GM21360 (cell line): ENCODE results near the gene SH3BGR.
"Not testable (repeated sequence)": the region's sequence is repeated elsewhere in the genome, so short reads cannot be mapped to it uniquely, and the experiment has no call there.

Source experiments
- ATAC-seq: cut with Tn5 transposase; IDR thresholded peaks from one replicate; pipeline ENCODE4 v1.9.1; 2021; ENCODE audit warnings: mild to moderate bottlenecking, moderate library complexity; ENCODE audit not compliant: unreplicated experiment

The SH3BGR gene

GRCh38 chr21:39538453-39539042 is 86.8 kb downstream of the SH3BGR start:
- ATAC-seq, result no peak

GRCh38 chr21:39540367-39540766 is 88.6 kb downstream of the SH3BGR start:
- ATAC-seq, result not testable (repeated sequence)

GRCh38 chr21:39542736-39543135 is 91.0 kb downstream of the SH3BGR start:
- ATAC-seq, result no peak

- no peak for ATAC-seq
Observed at GRCh38 chr21:39546522-39546921, 94.8 kb downstream of the SH3BGR start.

- ATAC-seq, result no peak
Observed at GRCh38 chr21:39552856-39553255, 101.1 kb downstream of the SH3BGR start.

GRCh38 chr21:39553331-39553730 is 101.6 kb downstream of the SH3BGR start:
- no peak for ATAC-seq

- no peak for ATAC-seq
Observed at GRCh38 chr21:39555911-39556590, 104.3 kb downstream of the SH3BGR start.

GRCh38 chr21:39559511-39559910 is 107.7 kb downstream of the SH3BGR start:
- ATAC-seq, result no peak

GRCh38 chr21:39561140-39561539 is 109.4 kb downstream of the SH3BGR start:
- ATAC-seq, result no peak

GRCh38 chr21:39562791-39563770 is 111.3 kb downstream of the SH3BGR start:
- ATAC-seq, result no peak

- ATAC-seq, result no peak
Observed at GRCh38 chr21:39564200-39564599, 112.4 kb downstream of the SH3BGR start.
